ENCODE data around the gene EP300.

GRCh38 chr22:41193829-41194228 lies 101.4 kb downstream of the EP300 start:
- TF ChIP-seq POLR2A (IDR thresholded peaks at IDR 0.05; ENCODE audit: low read depth) (no peak), CTCF (IDR thresholded peaks at IDR 0.05) (no peak)

All from esophagus muscularis mucosa (tissue), 3 donors.